GM18861 (cell line): ENCODE measurements around the gene SLC25A21.
"Not testable (repeated sequence)": the region's sequence is repeated elsewhere in the genome, so short reads cannot be mapped to it uniquely, and the experiment has no call there.

ENCODE experiments used
- ATAC-seq: cut with Tn5 transposase; IDR thresholded peaks from one replicate; pipeline ENCODE4 v1.9.1; 2021; ENCODE audit not compliant: unreplicated experiment

SLC25A21 gene

GRCh38 chr14:37187294-37187693 lies 14.9 kb upstream of the SLC25A21 start:
- no peak for ATAC-seq

GRCh38 chr14:37186865-37187264 lies 14.5 kb upstream of the SLC25A21 start:
- no peak for ATAC-seq

GRCh38 chr14:37185670-37186069 lies 13.3 kb upstream of the SLC25A21 start:
- no peak for ATAC-seq

GRCh38 chr14:37184520-37184919 lies 12.1 kb upstream of the SLC25A21 start:
- not testable (repeated sequence) for ATAC-seq

- no peak for ATAC-seq
Measured at GRCh38 chr14:37181441-37181840, 9.0 kb upstream of the SLC25A21 start.

GRCh38 chr14:37180886-37181285 lies 8.5 kb upstream of the SLC25A21 start:
- ATAC-seq, result not testable (repeated sequence)

- no peak for ATAC-seq
Measured at GRCh38 chr14:37179896-37180502, 7.6 kb upstream of the SLC25A21 start.

- no peak for ATAC-seq
Measured at GRCh38 chr14:37172936-37173614, 669 bp upstream of the SLC25A21 start.

GRCh38 chr14:37171678-37172023 lies 755 bp downstream of the SLC25A21 start:
- ATAC-seq, result no peak

GRCh38 chr14:37170993-37171392 lies 1.4 kb downstream of the SLC25A21 start:
- no peak for ATAC-seq

GRCh38 chr14:37170237-37170636 lies 2.2 kb downstream of the SLC25A21 start:
- no peak for ATAC-seq

- ATAC-seq, result no peak
Measured at GRCh38 chr14:37168721-37169120, 3.7 kb downstream of the SLC25A21 start.

- no peak for ATAC-seq
Measured at GRCh38 chr14:37167151-37168047, 5.0 kb downstream of the SLC25A21 start.

GRCh38 chr14:37165794-37166193 lies 6.6 kb downstream of the SLC25A21 start:
- no peak for ATAC-seq

GRCh38 chr14:37162307-37162706 lies 10.1 kb downstream of the SLC25A21 start:
- ATAC-seq, result not testable (repeated sequence)

- ATAC-seq, result no peak
Measured at GRCh38 chr14:37157987-37158386, 14.4 kb downstream of the SLC25A21 start.

- no peak for ATAC-seq
Measured at GRCh38 chr14:37153483-37153882, 18.9 kb downstream of the SLC25A21 start.

GRCh38 chr14:37153005-37153404 lies 19.4 kb downstream of the SLC25A21 start:
- no peak for ATAC-seq

GRCh38 chr14:37150414-37150813 lies 22.0 kb downstream of the SLC25A21 start:
- no peak for ATAC-seq

- ATAC-seq, result no peak
Measured at GRCh38 chr14:37147310-37147880, 25.0 kb downstream of the SLC25A21 start.

GRCh38 chr14:37146438-37146837 lies 26.0 kb downstream of the SLC25A21 start:
- not testable (repeated sequence) for ATAC-seq
